ENCODE measurements around the gene LRRC71.

LRRC71 gene

GRCh38 chr1:156909671-156910070 lies 10.8 kb upstream of the LRRC71 start:
- no peaks in the 10 kb centered on the region for H3K36me3 Mint-ChIP-seq
- H3K27ac Mint-ChIP-seq, result no peak overlapping the region
- peaks cover under 1% of the 10 kb centered on the region for H3K27me3 Mint-ChIP-seq
- no peaks in the 10 kb centered on the region for H3K9me3 Mint-ChIP-seq (ENCODE audit: low read depth)
- no peak overlapping the region for H3K4me3 Mint-ChIP-seq
- H3K4me1 Mint-ChIP-seq (ENCODE audit: low read depth), result no peaks in the 10 kb centered on the region

DNA sequence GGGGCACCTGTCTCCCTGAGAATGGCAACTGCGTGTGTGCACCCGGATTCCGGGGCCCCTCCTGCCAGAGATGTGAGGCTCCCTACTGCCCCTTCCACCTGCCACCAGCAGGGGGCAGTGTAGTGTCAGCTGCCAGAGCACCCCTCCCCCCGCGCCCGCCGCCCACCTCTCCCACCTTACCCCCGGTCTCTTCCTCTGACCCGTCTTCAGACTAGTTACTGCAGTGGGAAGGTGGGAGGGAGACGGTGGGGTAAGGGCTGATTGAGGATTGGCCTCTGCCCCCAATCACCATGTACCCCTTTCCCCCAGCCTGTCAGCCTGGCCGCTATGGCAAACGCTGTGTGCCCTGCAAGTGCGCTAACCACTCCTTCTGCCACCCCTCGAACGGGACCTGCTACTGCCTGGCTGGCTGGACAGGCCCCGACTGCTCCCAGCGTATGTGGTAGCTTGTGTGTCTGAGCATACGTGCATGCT lies 10.1 kb upstream of the LRRC71 start:
- no peaks in the 10 kb centered on the region for H3K9me3 Mint-ChIP-seq (ENCODE audit: low read depth)
- H3K27ac Mint-ChIP-seq, result no peak overlapping the region
- H3K27me3 Mint-ChIP-seq, result peaks cover 3% of the 10 kb centered on the region
- no peaks in the 10 kb centered on the region for H3K36me3 Mint-ChIP-seq
- no peak overlapping the region for H3K4me3 Mint-ChIP-seq
- H3K4me1 Mint-ChIP-seq (ENCODE audit: low read depth), result no peaks in the 10 kb centered on the region

DNA sequence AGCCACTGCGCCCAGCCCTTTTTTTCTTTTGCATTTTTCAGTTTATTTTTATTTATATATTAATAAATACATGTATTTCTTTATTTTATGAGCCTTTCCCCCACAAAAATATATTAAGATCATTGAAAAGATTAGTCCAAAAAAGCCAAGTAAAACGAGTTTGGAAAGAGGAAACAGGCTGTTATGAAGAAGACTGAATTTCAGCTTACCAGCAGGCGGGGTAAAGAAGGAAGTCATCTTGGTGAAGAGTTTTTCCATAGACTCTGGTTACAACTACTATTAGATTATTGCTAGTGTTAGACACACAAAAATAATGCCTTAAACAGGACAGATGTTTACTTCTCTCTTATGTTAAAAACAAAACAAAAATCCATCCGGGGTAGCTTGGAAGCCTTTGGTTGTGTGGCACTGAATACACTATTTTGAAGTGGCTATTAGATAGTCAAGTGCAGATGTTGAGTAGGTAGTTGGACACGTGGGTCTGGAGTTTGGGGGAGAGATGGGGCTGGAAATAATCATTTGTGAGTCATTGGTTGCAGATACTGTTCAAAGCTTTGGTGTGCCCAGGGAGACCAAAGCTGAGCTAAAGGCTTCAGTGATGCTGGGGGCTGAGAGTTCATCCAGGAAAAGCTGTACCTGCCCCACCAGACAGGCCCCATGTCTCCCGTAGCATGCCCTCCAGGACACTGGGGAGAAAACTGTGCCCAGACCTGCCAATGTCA lies 8.7 kb upstream of the LRRC71 start:
- Mint-ChIP-seq H3K9me3 (ENCODE audit: low read depth) (no peaks in the 10 kb centered on the region), H3K27ac (no peak overlapping the region), H3K4me1 (ENCODE audit: low read depth) (no peaks in the 10 kb centered on the region), H3K36me3 (no peaks in the 10 kb centered on the region), H3K4me3 (no peak overlapping the region), H3K27me3 (peaks cover 6% of the 10 kb centered on the region)

DNA sequence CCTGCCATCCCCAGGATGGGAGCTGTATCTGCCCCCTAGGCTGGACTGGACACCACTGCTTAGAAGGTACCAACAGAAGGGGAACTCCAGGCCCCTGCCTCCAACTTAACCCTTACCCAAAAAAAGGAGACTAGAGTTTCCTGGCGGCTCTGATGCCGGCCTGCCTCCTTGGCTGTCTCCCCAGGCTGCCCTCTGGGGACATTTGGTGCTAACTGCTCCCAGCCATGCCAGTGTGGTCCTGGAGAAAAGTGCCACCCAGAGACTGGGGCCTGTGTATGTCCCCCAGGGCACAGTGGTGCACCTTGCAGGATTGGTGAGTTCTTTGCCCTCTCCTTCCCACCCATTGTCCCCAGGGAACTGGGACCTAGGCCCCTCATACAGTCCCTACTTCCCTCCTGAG lies 8.1 kb upstream of the LRRC71 start:
- Mint-ChIP-seq H3K4me1 (ENCODE audit: low read depth) (no peaks in the 10 kb centered on the region), H3K27ac (no peak overlapping the region), H3K36me3 (no peaks in the 10 kb centered on the region), H3K27me3 (peaks cover 10% of the 10 kb centered on the region), H3K4me3 (no peak overlapping the region), H3K9me3 (ENCODE audit: low read depth) (no peaks in the 10 kb centered on the region)

- H3K4me3 Mint-ChIP-seq, result no peak overlapping the region
- peaks cover 12% of the 10 kb centered on the region for H3K27me3 Mint-ChIP-seq
- H3K9me3 Mint-ChIP-seq (ENCODE audit: low read depth), result no peaks in the 10 kb centered on the region
- no peaks in the 10 kb centered on the region for H3K36me3 Mint-ChIP-seq
- no peak overlapping the region for H3K27ac Mint-ChIP-seq
- no peaks in the 10 kb centered on the region for H3K4me1 Mint-ChIP-seq (ENCODE audit: low read depth)
Observed at GRCh38 chr1:156912861-156913808, 7.3 kb upstream of the LRRC71 start.

GRCh38 chr1:156913809-156914387 lies 6.5 kb upstream of the LRRC71 start:
- no peaks in the 10 kb centered on the region for H3K9me3 Mint-ChIP-seq (ENCODE audit: low read depth)
- no peaks in the 10 kb centered on the region for H3K4me1 Mint-ChIP-seq (ENCODE audit: low read depth)
- H3K4me3 Mint-ChIP-seq, result no peak overlapping the region
- H3K27me3 Mint-ChIP-seq, result peaks cover 17% of the 10 kb centered on the region
- H3K27ac Mint-ChIP-seq, result no peak overlapping the region
- H3K36me3 Mint-ChIP-seq, result no peaks in the 10 kb centered on the region

DNA sequence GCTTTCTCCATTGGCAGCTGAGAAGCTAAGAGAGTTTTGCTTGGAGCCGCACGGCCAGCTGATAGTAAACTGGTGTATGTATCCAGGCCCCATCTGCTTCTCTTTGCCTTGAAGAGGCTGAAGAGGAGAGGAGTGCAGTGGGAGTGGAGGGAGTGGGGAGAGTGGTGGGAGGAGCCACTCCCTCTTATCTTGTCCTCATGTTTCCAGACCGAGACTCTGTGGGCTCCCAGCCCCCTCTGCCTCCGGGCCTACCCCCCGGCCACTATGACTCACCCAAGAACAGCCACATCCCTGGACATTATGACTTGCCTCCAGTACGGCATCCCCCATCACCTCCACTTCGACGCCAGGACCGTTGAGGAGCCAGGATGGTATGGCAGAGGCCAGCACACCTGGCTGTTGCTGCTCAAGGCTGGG lies 6.0 kb upstream of the LRRC71 start:
- Mint-ChIP-seq H3K9me3 (ENCODE audit: low read depth) (no peaks in the 10 kb centered on the region), H3K4me1 (ENCODE audit: low read depth) (no peaks in the 10 kb centered on the region), H3K27me3 (peaks cover 20% of the 10 kb centered on the region), H3K4me3 (no peak overlapping the region), H3K36me3 (no peaks in the 10 kb centered on the region), H3K27ac (no peak overlapping the region)

DNA sequence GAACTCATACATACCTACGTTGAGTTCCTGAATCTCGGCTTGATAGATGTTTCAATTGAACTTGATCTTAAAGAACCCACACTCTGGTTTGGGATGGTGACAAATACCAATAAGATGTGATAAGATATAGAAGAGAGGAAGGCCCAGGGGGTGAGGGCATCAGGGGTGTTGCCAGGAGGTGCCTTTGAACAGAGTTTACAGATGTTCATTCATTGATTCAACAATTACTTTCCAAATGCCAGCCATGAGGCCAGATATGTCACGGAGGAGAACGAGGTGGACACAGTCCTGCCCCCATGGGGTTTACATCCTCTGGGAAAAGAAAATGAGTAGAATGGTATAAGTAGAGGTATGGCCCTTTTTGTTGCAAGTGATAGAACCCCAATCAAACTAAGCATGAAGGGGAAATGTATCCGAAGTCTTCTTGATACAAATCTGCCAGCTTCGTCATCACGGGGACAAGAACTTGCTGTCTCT lies 659 bp downstream of the LRRC71 start:
- H3K9me3 Mint-ChIP-seq (ENCODE audit: low read depth), result no peaks in the 10 kb centered on the region
- peaks cover 46% of the 10 kb centered on the region for H3K27me3 Mint-ChIP-seq
- no peak overlapping the region for H3K27ac Mint-ChIP-seq
- H3K4me3 Mint-ChIP-seq, result no peak overlapping the region
- H3K36me3 Mint-ChIP-seq, result no peaks in the 10 kb centered on the region
- peaks cover 15% of the 10 kb centered on the region for H3K4me1 Mint-ChIP-seq (ENCODE audit: low read depth)

- no peaks in the 10 kb centered on the region for H3K36me3 Mint-ChIP-seq
- H3K4me3 Mint-ChIP-seq, result peak overlapping the region; percentile 74
- H3K4me1 Mint-ChIP-seq (ENCODE audit: low read depth), result peaks cover 28% of the 10 kb centered on the region
- no peaks in the 10 kb centered on the region for H3K9me3 Mint-ChIP-seq (ENCODE audit: low read depth)
- no peak overlapping the region for H3K27ac Mint-ChIP-seq
- H3K27me3 Mint-ChIP-seq, result peaks cover 51% of the 10 kb centered on the region
Observed at GRCh38 chr1:156922986-156923669, 2.7 kb downstream of the LRRC71 start.

DNA sequence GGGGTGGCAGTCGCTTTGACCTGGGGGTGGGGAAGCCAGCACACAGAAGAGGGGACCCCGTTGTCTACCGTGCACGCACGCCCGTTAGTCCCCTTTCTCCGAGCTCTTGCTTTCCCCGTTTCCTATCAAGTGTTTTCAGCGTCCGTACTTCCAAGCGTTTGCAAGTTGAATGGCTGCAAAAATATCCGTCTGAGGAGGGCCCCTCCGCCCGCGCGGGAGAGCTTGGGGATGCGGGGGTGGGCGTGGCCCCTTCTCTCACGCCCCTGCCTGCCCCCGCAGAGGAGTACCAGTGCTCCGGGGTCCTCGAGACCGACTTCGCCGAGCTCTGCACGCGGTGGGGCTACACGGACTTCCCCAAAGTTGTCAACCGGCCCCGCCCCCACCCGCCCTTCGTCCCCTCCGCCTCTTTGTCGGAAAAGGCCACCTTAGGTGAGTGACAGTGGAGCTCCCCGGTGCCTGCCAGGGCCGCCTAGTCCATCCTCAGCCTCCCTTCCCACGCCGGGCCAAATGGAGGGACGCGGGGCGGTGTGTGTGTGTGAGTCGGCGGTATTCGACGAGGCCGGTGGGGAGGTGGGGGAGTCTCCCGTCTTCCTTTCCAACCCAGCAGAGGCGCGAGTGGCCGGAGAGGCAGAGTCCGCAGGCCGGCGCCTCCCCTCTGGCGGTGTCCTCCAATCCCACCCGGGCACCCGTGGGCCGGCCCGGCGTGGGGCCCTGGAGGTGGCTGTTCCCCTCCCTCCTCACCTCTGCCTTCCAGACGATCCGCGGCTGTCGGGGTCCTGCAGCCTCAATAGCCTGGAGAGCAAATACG lies 3.4 kb downstream of the LRRC71 start:
- Mint-ChIP-seq H3K4me1 (ENCODE audit: low read depth) (peaks cover 31% of the 10 kb centered on the region), H3K4me3 (no peak overlapping the region), H3K36me3 (no peaks in the 10 kb centered on the region), H3K27ac (no peak overlapping the region), H3K9me3 (ENCODE audit: low read depth) (no peaks in the 10 kb centered on the region), H3K27me3 (peaks cover 49% of the 10 kb centered on the region)

DNA sequence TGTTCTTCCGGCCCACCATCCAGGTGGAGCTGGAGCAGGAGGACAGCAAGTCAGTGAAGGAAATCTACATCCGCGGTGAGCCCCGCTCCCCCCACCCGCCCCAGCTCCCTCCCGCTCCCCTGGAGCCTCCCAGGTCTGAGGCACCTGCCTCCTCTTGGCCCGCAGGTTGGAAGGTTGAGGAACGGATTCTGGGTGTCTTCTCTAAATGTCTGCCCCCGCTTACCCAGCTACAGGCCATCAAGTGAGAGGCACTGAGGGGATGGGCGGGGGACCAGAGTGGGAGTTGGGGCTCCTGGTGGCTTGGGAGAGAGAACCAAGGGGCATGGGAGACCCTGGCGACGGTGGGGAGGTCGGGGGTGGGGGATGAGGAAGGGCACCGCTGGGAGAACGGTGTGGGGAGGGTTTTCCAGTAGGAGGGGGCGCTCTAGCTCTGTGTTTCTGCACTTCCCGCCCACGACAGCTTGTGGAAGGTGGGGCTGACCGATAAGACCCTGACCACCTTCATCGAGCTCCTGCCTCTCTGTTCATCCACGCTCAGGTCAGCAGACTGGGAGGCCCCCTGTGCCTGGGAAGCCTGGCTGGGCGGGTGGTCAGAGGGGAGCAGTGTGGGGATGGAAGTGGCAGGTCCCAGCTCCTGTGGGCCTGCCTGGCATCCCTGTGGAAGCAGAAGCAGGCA lies 4.2 kb downstream of the LRRC71 start:
- Mint-ChIP-seq H3K4me3 (peak overlapping the region; percentile 13), H3K27ac (no peak overlapping the region), H3K27me3 (peaks cover 51% of the 10 kb centered on the region), H3K9me3 (ENCODE audit: low read depth) (no peaks in the 10 kb centered on the region), H3K36me3 (no peaks in the 10 kb centered on the region), H3K4me1 (ENCODE audit: low read depth) (peaks cover 31% of the 10 kb centered on the region)

DNA sequence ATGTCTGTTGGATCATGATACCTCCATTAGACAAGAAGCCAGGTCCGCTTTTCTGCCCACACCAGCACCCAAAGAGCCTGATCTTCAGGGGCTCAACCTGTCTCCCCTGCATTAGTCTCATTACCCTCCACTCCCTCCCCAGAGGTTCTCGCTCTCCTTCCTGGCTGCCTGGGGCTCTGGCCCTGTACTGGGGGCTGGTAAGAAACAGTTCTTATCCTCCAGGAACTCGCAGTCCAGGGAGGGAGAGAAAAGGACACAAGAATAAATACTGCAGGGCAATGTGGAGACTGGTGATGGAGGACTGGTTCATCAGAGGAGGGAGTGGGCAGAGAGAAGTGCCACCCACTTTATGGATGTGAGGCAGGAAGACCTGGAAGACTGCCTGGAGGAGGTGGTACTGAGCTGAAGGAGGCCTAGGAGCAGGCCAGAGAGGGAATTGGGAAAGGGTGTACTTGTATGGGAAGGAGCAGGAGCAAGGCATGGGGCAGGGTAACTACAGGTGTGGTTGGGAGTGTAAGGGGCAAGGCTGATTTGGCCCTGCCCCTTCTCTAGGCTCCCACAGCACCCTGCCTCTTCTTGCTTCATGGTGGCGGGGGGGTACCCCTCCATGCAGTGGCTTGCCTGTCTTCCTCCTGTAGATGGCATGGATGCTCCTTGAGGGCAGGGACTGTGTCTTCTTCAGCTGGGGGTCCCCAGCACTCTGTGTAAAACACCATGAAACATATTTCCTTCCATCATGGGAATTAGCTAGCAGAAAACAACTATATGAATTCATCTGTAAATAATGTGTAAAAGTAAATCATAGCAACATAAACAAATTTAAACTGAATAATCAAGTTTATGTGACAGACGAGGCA lies 5.0 kb downstream of the LRRC71 start:
- Mint-ChIP-seq H3K36me3 (no peaks in the 10 kb centered on the region), H3K27ac (no peak overlapping the region), H3K4me3 (no peak overlapping the region), H3K27me3 (peaks cover 51% of the 10 kb centered on the region), H3K9me3 (ENCODE audit: low read depth) (no peaks in the 10 kb centered on the region), H3K4me1 (ENCODE audit: low read depth) (peaks cover 31% of the 10 kb centered on the region)

- Mint-ChIP-seq H3K4me1 (ENCODE audit: low read depth) (peaks cover 26% of the 10 kb centered on the region), H3K27ac (no peak overlapping the region), H3K27me3 (peaks cover 53% of the 10 kb centered on the region), H3K36me3 (no peaks in the 10 kb centered on the region), H3K9me3 (ENCODE audit: low read depth) (no peaks in the 10 kb centered on the region), H3K4me3 (no peak overlapping the region)
Observed at GRCh38 chr1:156926175-156926574, 5.7 kb downstream of the LRRC71 start.

All from activated naive CD8-positive, alpha-beta T cell (primary cell).